ENCODE measurements around the gene NT5DC1. TPM values are rescaled to one million over a fixed set of nuclear protein-coding genes. Genes with fewer than 3 reads are reported as not detected.

NT5DC1 gene
- total and polyA plus RNA-seq, 2 donors (not counting 1 experiment from before 2014, with no cell fraction given), result 26.4 to 54.8 TPM

- H3K27me3 ChIP-seq (replicated peaks in 1 of 4; ENCODE audit: control extremely low read depth in 1 of 4, control insufficient read depth in 3 of 4, insufficient read depth in 4 of 4, low read length in 3 of 4), result no peaks in the 10 kb centered on the region
- Mint-ChIP-seq H3K27ac (no peak overlapping the region), H3K4me3 (no peak overlapping the region), H3K27me3 (no peaks in the 10 kb centered on the region), H3K4me1 (no peaks in the 10 kb centered on the region), H3K9me3 (ENCODE audit: insufficient read depth) (no peaks in the 10 kb centered on the region)
- H3K36me3 ChIP-seq (replicated peaks in 1 of 2; ENCODE audit: control extremely low read depth in 1 of 2, control insufficient read depth in 1 of 2, extremely low read depth in 1 of 2, insufficient read depth in 2 of 2, low read length in 1 of 2), result peaks cover 5 to 67% of the 10 kb centered on the region in 2 experiments
- no peak overlapping the region for H3K27ac ChIP-seq (ENCODE audit: low read length in 2 of 2)
- no peaks in the 10 kb centered on the region for H3K79me2 ChIP-seq (ENCODE audit: control insufficient read depth, insufficient read depth, low read length)
- H3K4me1 ChIP-seq (ENCODE audit: control insufficient read depth in 2 of 2, insufficient read depth in 2 of 2, low read length in 2 of 2), result no peaks in the 10 kb centered on the region
- intact Hi-C loops (cut with micrococcal nuclease), result no loop called here
- peaks cover 4% of the 10 kb centered on the region for H4K20me1 ChIP-seq (ENCODE audit: control insufficient read depth, insufficient read depth, low read length, poor library complexity, severe bottlenecking)
- no peak for ATAC-seq (ENCODE audit: low read depth)
- no peak overlapping the region for H3K4me2 ChIP-seq (replicated peaks; ENCODE audit: low read depth, low read length, poor library complexity, severe bottlenecking)
- TF ChIP-seq EZH2 (IDR thresholded peaks at IDR 0.05; ENCODE audit: borderline replicate concordance, insufficient read depth, low read depth, low read length, poor library complexity, severe bottlenecking), result no peak
- TF ChIP-seq, protein P1, sequence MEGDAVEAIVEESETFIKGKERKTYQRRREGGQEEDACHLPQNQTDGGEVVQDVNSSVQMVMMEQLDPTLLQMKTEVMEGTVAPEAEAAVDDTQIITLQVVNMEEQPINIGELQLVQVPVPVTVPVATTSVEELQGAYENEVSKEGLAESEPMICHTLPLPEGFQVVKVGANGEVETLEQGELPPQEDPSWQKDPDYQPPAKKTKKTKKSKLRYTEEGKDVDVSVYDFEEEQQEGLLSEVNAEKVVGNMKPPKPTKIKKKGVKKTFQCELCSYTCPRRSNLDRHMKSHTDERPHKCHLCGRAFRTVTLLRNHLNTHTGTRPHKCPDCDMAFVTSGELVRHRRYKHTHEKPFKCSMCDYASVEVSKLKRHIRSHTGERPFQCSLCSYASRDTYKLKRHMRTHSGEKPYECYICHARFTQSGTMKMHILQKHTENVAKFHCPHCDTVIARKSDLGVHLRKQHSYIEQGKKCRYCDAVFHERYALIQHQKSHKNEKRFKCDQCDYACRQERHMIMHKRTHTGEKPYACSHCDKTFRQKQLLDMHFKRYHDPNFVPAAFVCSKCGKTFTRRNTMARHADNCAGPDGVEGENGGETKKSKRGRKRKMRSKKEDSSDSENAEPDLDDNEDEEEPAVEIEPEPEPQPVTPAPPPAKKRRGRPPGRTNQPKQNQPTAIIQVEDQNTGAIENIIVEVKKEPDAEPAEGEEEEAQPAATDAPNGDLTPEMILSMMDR (IDR thresholded peaks at IDR 0.05), result no peak
- no peak overlapping the region for H3K4me3 ChIP-seq (ENCODE audit: control extremely low read depth in 1 of 5, extremely low read depth in 1 of 5, insufficient read depth in 1 of 5, low read depth in 2 of 5, low read length in 4 of 5)
- no peak overlapping the region for H3K9ac ChIP-seq (ENCODE audit: low read length)
- WGBS (ENCODE audit: insufficient coverage), result no CpG with 5 or more reads among the region's 2 CpGs
- H2AFZ ChIP-seq (ENCODE audit: insufficient read depth, low read depth, low read length, poor library complexity, severe bottlenecking), result no peak overlapping the region
- DNase-seq, result no peak
- POLR2A ChIA-PET, result no interaction called here
- H3K9me3 ChIP-seq (ENCODE audit: control extremely low read depth in 1 of 3, control insufficient read depth in 2 of 3, insufficient read depth in 1 of 3, low read length in 2 of 3), result no peaks in the 10 kb centered on the region
- CTCF ChIA-PET, result no interaction called here
These were observed 15.1 kb downstream of the NT5DC1 start for GRCh38 chr6:116115781-116116180.

GRCh38 chr6:116118608-116119007 lies 18.0 kb downstream of the NT5DC1 start:
- no peak overlapping the region for H3K4me3 ChIP-seq (ENCODE audit: control extremely low read depth in 1 of 5, extremely low read depth in 1 of 5, insufficient read depth in 1 of 5, low read depth in 2 of 5, low read length in 4 of 5)
- H3K4me1 ChIP-seq (ENCODE audit: control insufficient read depth in 2 of 2, insufficient read depth in 2 of 2, low read length in 2 of 2), result no peaks in the 10 kb centered on the region
- ChIA-PET POLR2A (no interaction called here), CTCF (interaction anchor here (0.9 to 1.3 kb wide), 2 partner anchors 9 to 18 kb away, joined by 3 read pairs; no protein-coding TSS in a partner anchor)
- TF ChIP-seq, protein P1 (IDR thresholded peaks at IDR 0.05), result no peak
- TF ChIP-seq EZH2 (IDR thresholded peaks at IDR 0.05; ENCODE audit: borderline replicate concordance, insufficient read depth, low read depth, low read length, poor library complexity, severe bottlenecking), result no peak
- DNase-seq (no peak), ATAC-seq (ENCODE audit: low read depth) (no peak)
- intact Hi-C loops (cut with micrococcal nuclease), result no loop called here
- H3K9me3 Mint-ChIP-seq (ENCODE audit: insufficient read depth), result no peaks in the 10 kb centered on the region
- H3K27me3 Mint-ChIP-seq, result no peaks in the 10 kb centered on the region
- peaks cover 5 to 45% of the 10 kb centered on the region in 2 experiments for H3K36me3 ChIP-seq (replicated peaks in 1 of 2; ENCODE audit: control extremely low read depth in 1 of 2, control insufficient read depth in 1 of 2, extremely low read depth in 1 of 2, insufficient read depth in 2 of 2, low read length in 1 of 2)
- no peaks in the 10 kb centered on the region for H3K9me3 ChIP-seq (ENCODE audit: control extremely low read depth in 1 of 3, control insufficient read depth in 2 of 3, insufficient read depth in 1 of 3, low read length in 2 of 3)
- no peaks in the 10 kb centered on the region for H3K79me2 ChIP-seq (ENCODE audit: control insufficient read depth, insufficient read depth, low read length)
- H3K9ac ChIP-seq (ENCODE audit: low read length), result no peak overlapping the region
- H3K4me2 ChIP-seq (replicated peaks; ENCODE audit: low read depth, low read length, poor library complexity, severe bottlenecking), result no peak overlapping the region
- H3K27me3 ChIP-seq (replicated peaks in 1 of 4; ENCODE audit: control extremely low read depth in 1 of 4, control insufficient read depth in 3 of 4, insufficient read depth in 4 of 4, low read length in 3 of 4), result no peaks in the 10 kb centered on the region
- peaks cover under 1% of the 10 kb centered on the region for H4K20me1 ChIP-seq (ENCODE audit: control insufficient read depth, insufficient read depth, low read length, poor library complexity, severe bottlenecking)
- no peak overlapping the region for H3K27ac Mint-ChIP-seq
- no peaks in the 10 kb centered on the region for H3K4me1 Mint-ChIP-seq
- no peak overlapping the region for H2AFZ ChIP-seq (ENCODE audit: insufficient read depth, low read depth, low read length, poor library complexity, severe bottlenecking)
- H3K4me3 Mint-ChIP-seq, result no peak overlapping the region
- H3K27ac ChIP-seq (ENCODE audit: low read length in 2 of 2), result no peak overlapping the region
